Stimulated activated CD8-positive, alpha-beta memory T cell treated with anti-CD3 and anti-CD28 coated beads, Interleukin-2, amount 100 ng/mL, for 48 hours (primary cell): ENCODE data around the gene MKNK1.
A peak's percentile ranks its signal among the peaks of the same experiment; 100 is the strongest.
"Not testable (repeated sequence)": the region's sequence is repeated elsewhere in the genome, so short reads cannot be mapped to it uniquely, and the experiment has no call there.

Experiments used
- DNase-seq, 2 donors: peaks; one replicate each; pipeline ENCODE4 v3.0.0-alpha.2; 2020; ENCODE audit warnings: low read depth in 2 of 2

The MKNK1 gene

DNA sequence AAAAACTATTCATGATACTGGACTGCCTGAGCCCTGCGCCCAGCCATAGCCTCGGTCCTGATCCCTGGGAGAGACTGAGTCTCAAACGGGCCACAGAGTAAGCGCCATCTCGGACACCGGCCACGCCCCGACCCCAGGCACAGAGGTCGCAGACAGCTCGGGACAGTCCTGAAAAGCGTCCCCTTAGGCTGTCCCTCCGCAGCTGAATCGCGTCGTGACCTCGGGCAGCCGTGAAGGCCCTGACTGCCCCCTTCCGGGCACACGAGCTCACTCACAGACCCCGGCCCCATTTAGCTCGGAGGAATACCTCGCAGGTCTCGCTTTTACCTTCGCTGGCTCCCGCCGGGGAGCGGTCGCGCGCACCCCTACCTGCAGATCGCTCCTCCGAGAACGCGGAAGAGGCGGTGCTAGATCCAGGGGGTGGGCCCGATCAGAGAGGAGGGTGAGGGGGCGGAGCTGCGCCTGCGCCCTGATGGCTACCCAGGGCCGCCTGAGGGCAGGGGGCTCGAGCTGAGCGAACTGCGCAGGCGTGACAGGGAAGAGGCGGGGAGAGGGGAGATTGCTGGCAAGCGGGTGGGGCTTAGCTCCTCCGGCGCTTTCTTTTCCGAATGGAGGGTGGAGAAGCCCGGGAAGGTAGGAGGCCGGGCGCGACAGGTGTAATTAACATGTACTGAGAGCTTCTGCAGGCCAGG, at the start of gene MKNK1:
TSS of gene MKNK1 (minus strand) at position 411 of the 692 bp plus-strand sequence. CDS start 20,941 bp downstream, outside the sequence.
- DNase-seq: peak; percentile 93 to 97

DNA sequence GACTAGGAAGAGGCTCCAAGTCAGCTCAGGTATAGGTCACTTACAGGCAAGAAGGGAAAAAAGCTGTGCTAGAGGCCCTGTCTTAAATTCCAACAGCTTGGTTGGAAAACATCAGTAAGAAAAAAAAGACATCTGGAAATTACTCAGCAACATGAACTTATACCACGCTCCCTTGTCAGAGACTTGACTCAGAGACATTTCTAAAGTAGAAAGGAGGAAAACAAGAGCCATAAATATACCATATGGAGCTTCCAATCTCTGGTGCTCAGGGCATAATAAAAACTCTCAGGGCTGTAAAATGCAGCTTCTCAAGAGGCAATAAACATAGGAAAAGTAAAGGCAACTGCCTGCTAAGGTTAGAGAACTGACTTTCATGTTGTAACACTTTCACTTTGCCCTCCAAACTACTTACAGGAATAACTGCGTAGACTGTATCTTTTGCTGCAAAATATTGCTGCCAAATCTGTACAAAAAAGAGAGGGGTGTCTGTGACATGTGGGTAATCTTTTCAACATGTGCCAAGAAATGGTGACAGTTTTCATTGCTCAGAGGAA, 49.4 kb upstream of the MKNK1 start:
- DNase-seq: no peak

DNA sequence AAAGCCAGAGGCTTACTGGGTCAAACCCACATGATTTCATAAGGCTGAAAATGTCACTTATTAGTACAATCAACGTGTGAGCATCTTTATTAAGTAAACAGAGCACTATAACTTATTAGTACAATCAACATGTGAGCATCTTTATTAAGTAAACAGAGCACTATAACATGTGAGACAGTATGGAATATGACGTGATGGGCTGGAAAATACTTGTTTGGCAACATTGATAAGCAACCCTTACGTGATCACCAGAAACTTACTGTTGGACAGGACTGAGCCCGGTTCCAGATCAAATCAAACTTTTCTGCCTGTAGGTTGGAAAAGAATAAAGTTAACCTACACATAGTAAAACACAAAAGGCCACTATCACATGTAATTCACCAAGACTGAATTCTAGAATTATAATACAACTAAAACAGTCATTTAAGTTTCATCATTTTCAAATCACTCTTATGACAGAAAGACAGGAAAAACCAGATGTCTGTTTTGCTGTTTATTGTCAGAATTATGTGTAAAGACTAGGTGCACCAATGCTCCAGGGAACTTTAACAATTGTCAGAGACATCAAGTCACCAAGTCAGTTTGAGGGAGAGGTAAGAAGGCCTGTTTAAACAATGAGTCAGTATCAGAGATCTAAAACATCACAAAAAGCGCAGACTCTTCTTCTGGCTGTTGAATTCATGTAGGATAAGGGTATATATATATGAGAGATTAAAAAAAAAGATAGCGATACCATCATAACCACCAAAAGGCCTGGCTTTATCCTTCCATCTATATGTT, 48.4 kb upstream of the MKNK1 start:
- DNase-seq: no peak

DNA sequence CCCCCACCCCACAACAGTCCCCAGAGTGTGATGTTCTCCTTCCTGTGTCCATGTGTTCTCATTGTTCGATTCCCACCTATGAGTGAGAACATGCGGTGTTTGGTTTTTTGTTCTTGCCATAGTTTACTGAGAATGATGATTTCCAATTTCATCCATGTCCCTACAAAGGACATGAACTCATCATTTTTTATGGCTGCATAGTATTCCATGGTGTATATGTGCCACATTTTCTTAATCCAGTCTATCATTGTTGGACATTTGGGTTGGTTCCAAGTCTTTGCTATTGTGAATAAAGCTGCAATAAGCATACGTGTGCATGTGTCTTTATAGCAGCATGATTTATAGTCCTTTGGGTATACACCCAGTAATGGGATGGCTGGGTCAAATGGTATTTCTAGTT, 47.1 kb upstream of the MKNK1 start:
- not testable (repeated sequence) for DNase-seq

DNA sequence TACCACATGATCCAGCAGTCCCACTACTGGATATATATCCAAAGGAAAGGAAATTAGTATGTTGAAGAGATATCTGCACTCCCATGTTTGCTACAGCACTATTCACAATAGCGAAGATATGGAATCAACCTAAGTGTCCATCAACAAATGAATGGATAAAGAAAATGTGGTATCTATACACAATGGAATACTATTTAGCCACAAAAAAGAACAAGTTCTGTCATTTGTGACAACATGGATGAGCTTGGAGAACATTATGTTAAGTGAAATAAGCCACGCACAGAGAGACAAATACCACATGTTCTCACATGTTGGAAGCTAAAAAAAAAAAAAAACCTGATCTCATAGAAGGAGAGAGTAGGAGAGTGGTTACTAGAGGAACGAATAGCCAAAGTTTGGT, 46.4 kb upstream of the MKNK1 start:
- no peak for DNase-seq

DNA sequence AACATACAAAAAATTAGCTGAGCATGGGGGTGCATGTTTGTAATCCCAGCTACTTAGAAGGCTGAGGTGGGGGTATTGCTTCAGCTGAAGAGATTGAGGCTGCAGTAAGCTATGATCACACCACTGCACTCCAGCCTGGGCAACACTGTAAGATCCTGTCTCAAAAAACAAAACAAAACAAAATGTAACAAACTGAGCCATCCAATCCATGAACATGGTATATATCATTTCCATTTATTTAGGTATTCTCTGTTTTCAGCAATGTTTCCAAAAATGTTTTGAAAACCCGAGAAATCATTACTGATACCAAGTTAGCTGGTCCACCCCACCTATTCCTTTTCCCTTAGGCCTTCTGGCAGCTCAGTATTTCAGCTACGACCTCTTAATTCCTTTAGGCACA, 45.7 kb upstream of the MKNK1 start:
- DNase-seq: no peak

DNA sequence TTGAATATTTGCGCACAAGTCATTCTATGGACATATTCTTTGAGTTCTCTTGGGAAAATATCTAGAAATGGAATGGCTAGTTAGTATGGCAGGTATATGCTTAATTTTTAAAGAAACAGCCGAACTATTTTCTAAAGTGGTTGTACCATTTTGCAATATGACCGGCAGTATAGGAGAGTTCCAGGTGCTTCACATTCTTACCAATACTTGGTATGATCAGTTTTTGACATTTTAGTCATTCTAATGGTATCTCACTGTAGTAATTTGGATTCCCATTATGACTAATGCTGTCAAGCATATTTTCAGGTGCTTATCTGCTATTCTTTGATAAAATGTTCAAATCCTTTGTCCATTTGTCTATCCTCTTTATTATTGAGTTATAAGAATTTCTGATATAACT, 43.5 kb upstream of the MKNK1 start:
- DNase-seq: no peak

DNA sequence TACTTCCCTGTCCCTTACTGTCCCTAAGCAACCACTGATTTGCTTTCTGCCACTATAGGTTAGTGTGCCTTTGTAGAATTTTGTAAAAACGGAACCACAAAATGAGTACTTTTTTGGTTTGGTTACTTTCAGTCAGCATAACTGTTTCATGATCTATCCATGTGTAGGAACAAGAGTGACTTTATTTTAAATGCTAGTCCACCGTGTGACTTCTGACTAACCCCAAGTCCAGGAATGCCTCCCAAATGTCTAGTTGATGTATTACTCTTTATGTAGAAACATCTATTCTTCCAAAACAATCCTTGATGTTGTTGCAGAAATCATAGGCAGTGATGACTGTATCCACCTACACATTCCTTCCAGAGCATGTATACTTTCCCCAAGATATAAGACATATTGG, 42.8 kb upstream of the MKNK1 start:
- no peak for DNase-seq

DNA sequence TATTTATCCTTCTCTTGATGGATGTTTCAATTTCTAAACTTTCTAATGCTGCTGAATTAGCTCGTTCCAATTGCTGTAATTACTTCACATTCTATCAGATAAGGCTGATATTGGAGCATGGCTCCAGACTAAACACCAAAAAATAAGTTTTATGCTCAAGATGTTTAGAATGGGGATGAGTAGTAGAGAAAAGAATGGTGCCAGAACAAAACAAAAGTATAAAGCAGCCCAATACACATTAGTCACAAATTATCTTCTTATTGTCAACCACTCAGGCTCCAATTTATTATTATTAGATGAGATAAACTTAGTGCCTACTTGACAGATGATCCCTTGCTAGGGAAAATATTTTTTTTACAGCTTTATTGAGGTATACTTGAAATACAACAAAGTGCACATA, 42.3 kb upstream of the MKNK1 start:
- DNase-seq: no peak

DNA sequence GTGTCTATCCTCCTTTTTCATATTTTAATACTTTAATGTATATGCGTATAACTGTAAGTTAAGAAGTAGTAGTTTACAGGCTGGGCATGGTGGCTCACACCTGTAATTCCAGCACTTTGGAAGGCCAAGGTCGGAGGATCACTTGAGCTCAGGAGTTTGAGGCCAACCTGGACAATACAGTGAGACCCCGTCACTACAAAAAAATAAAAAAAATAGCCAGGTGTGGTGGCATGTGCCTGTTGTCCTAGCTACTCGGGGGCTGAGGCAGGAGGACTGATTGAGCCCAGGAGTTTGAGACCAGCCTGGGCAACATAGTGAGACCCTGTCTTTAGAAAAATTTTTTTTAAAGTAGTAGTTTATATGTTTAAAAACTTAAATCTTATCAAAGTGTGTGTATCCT, 41.7 kb upstream of the MKNK1 start:
- DNase-seq: no peak

DNA sequence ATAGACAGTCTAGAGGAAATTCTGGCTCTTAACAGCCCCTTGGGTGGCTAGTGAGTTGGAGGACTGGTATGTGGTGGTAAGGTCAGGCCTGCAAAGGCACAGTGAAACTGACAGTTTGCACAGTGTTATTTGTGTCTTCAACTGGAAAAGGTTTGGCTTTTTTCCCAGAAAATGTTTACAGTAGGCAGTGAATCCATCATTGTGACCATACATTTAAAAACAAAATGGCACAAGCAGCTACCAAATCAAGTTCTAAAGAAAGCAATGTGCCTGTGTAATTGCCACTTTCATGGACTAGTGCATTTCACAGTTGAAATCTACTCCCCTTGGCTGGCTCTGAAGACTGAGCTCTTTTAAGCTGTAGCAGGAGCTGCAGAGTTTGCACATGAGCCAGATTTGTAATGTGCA, 39.3 kb upstream of the MKNK1 start:
- DNase-seq: no peak

DNA sequence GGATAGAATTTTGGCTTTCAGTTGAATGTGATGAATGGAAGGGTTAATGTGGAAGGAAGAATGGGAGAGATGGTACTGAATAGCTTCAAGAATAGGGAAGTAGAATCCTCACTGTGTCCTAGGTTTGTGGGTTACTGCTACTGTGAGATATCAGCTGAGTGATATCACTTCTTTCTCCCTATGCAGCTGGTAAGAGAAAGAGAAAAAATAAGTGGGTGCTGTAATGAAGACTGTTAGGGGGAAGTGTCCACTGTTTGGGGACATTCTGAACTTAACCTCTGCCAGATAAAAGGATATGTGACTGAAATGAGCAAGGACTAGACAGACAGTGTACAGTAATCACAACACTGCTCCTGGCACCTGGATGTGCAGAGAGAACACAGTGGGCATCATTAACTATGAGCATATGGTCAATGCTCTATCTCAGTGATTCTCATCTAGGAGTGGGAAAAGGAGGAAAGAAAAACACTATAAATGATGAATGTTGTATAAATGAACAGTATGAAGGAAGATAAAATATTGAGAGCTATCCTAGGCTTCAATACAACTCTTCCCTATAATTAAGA, 38.1 kb upstream of the MKNK1 start:
- DNase-seq: no peak

DNA sequence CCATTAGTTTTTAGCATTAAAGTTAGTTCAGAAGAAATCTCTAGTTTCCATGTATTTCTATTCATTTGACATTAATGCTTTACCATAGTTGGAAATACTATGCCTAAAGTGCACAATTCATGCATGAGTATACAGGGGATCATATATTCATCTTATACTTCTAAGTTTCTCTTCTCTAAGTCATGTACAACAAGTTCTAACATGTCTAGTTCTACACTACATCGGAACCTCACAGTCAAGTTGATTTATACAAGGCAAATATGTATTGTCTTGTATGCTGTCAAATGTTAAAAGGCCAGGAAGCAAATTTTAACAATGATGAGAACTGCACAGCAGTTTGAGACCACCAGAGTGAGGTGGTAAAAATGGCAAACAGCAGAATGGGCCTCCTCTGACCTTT, 35.5 kb upstream of the MKNK1 start:
- DNase-seq: no peak

DNA sequence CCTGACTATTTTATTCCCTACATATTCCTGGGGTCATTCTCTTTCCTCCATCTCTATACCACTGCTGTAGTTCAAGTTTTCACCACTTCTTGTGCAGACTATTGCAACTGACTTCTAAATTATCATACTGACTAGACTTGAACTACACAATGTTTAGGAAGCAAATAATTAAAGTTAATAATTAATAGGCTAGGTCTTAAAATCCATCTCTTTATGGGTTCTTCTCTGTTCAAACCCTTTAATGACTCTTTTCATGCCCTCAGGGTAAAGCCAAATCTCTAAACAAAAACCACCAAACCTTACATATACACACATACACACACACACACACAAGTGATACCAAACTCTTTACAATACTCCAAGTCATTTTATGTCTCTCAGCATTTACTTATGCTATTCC, 34.9 kb upstream of the MKNK1 start:
- DNase-seq: no peak

DNA sequence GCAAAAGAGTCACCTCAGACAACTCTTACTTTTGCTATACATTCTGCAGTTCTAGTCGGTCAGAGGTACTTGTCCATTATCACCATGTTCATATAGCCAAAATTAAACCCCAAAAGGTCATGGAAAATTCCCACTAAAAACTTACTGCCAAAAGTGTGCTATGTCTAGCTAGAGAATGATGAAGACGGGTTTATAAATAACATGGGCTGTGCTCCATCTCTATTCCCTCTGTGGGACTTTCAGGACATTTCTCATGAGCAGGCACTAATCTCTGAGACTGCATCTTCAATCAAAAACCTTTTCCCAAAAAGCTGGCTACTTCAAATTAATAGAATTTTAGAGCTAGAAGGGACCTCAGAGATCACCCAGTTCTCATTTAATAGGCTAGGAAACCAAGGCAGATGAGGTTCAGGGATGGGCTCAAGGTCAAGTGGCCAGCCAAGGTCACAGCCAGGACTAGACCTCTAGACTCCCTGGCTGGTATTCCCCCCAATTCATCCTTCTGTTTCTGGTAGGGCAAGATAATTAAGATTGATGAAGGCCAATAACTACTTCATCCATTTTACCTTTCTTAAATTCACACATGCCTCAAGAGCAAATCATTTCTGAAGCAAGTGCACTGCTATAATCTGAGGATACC, 33.5 kb upstream of the MKNK1 start:
- no peak for DNase-seq

DNA sequence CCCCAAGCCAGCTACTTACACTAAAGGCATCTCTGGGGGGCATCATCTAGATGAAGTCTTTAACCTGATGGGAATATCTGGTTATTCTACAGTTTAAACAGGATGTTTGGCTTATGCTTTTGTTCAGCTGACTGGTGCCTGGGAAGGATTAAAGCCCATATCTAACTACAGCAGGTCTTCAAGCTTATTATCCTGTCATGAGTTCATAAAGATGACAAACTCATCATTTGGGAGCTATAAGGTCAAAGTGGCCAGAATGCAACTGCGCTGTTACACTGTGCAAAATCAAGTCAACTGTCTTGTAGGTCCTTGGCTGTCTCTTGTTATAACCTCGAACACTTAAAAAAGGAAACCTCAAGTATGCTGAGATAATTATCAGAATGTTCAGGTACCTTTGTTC, 31.1 kb upstream of the MKNK1 start:
- DNase-seq: no peak

DNA sequence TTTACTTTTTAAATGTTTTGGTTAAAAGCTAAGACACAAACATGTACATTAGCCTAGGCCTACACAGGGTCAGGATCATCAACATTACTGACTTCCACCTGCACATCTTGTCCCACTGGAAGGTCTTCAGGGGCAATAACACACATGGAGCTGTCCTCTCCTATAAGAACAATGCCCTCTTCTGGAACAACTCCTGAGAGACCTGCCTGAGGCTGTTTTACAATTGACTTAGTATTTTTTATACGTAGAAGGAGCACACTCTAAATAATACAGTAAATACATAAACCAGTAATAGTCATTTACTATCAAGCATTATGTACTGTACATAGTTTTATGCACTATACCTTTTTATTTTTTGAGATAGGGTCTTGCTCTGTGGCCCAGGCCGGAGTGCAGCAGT, 26.7 kb upstream of the MKNK1 start:
- no peak for DNase-seq

DNA sequence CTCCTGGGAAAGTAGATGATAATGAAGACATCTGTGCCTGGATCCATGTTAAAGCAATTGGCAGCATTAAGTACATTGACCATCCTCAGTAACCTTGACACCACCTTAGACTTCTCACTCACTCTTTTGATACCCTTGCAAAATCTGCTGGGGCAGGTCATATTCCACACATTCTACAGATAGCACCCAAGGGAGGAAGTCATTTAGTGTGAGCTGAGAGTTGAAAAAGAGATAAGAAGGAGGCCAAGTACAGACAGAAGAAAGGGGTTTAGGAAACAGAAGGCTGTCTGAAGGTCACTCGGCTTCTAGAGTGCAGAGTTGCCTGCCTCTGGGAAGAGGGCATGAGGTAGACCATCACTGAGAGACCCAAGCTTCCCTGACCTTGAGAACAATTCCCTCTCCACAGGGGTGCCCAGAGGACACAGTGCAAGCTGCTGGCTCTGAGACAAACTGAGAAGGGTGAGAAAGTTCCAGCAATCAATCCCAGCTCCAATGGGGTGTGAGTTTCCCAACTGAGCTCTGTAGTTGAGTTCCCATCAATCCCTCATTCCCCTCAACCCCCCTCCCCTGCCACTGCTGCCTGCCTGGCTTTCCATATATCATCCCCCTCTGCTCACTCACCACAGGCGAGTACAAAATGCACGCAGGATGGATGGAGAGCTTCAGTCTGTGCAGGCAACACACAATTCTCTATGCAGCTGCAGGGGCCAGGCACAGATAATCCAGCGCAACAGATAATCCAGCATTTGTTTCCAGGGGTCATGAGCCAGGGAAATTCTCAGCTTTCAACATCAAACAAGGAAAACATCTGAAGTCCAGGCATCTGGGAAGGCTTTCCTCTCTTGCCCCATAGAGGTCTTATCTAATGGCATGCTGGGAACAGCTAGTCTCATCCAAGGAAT, 19.9 kb upstream of the MKNK1 start:
- DNase-seq: no peak

DNA sequence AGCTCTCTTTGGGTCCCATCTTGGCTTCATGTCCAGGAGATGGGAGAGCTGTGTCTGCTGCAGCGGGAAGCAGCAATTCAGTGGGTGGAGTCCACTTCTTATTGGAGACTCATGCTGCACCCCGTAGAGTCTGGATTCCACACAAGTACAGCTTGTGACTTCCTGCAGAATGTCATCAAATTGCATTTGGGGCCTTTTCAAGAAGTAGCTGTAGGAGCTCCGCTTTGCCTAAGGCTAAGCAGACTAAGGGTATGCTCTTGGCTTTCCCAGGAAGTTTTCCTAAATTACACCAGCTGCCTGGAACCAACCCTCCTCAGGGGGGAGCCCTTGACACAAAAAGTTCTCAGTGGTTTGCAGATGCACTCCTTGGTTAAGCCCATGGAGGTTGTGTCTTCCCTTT, 18.3 kb upstream of the MKNK1 start:
- DNase-seq: no peak

DNA sequence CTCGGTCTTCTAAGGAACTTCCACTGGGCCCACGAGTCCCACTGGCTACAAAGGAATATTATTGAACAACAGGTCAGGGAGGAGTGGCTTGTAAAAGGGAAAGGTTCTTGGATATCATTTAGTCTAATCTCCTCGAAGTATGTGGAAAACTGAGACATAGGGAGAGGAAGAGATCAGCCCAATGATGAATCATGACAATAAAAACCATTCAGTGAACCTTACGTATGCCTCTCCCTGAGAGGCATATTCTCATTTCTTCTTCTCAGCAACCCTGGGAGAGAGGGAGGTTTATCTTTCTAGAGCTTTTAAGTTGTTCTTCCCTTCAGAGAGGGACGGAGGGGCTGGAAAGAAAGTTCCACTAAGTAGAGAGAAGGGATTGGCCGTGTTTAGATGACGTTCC, 17.9 kb upstream of the MKNK1 start:
- DNase-seq: no peak

DNA sequence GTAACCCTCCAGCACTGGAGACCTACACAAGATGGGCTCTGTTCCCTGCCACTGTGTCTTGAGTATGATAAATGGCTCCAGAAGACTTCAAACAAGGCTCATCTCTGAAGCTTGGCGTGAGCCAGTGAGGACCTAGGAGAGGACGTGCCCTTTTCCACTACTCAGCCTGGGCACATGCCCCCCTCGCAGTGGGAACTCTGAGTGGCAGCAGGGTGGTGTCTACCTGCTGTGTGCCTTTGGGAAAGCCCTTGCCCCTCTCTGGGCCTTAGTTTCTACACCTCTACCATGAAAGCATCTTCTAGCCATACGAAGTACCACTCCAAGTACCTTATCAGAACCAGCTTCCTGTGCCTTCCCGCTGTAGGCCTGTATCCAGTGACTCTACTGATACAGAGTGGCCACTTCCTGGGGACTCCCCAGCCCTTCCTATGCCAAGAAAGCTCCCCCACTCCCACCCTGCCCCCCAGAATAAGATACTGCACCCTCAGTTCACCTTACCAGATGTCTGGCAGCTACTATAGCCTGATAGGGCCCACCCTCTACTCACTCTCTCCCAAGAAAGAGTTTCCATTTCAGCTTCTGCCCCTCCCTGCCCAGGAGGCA, 15.7 kb upstream of the MKNK1 start:
- DNase-seq: no peak
